Activated T-helper 1 cell treated with anti-CD3 and anti-CD28 coated beads, Interleukin-12 subunit alpha, Interleukin-12 subunit beta, Interleukin-2, Interleukin-4 antibody, amounts not matched to agents 30 ng/mL and 10 ng/mL and 1 ng/mL, durations not matched to agents 14 hours and 24 hours and 36 hours (primary cell): ENCODE results near the gene TEX101. TPM values are rescaled to one million over a fixed set of nuclear protein-coding genes. Genes with fewer than 3 reads are reported as not detected.
"Not testable (repeated sequence)": the region's sequence is repeated elsewhere in the genome, so short reads cannot be mapped to it uniquely, and the experiment has no call there.

ENCODE experiments used
- DNase-seq: peaks from one replicate; pipeline ENCODE4 v3.0.0; 2021; ENCODE audit warnings: low spot score
- H3K27ac Mint-ChIP-seq: one replicate; pipeline ENCODE4 v1.8.0; 2021; ENCODE audit warnings: mild to moderate bottlenecking, mixed read lengths
- H3K27me3 Mint-ChIP-seq: one replicate; pipeline ENCODE4 v1.8.0; 2022; ENCODE audit warnings: mild to moderate bottlenecking, moderate library complexity, mixed read lengths; ENCODE audit not compliant: insufficient read depth
- H3K36me3 Mint-ChIP-seq: one replicate; pipeline ENCODE4 v1.8.0; 2021; ENCODE audit warnings: low read depth, mixed read lengths
- H3K4me1 Mint-ChIP-seq: one replicate; pipeline ENCODE4 v1.8.0; 2021; ENCODE audit warnings: low read depth, mixed read lengths
- H3K4me3 Mint-ChIP-seq: one replicate; pipeline ENCODE4 v1.8.0; 2021; ENCODE audit warnings: mild to moderate bottlenecking, moderate library complexity, mixed read lengths
- H3K9me3 Mint-ChIP-seq: one replicate; pipeline ENCODE4 v1.8.0; 2021; ENCODE audit warnings: mixed read lengths
- intact Hi-C: fragments of 100-400 bp; cut with micrococcal nuclease; formaldehyde crosslinking; loops from one replicate; pipeline ENCODE4 v1.15.1; 2024
- total RNA-seq: library from RNA; stranded (reverse); gene quantifications from 2 replicates; pipeline ENCODE4 v1.2.3, GENCODE V29; 2022

TEX101 gene
- total RNA-seq, 1 donor from 2014 or later: not detected

DNA sequence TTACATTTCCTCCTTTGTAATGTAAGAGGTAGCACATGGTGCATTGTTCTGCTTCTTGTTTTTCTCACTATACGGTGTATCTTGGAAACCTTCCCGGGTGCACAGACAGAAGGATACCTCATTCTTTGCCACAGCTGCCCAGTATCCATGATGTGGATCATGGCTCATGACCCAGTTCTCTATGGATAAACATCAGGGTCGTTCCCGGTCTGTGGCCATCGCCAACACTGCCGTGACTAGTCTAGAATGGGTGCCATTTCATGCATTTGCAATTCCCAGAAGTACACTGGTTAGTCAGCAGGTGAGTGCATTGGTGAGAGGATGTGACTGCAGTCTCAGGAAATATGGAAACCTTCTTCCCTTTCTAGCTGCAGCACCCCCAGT, 23.1 kb upstream of the TEX101 start:
- H3K27ac Mint-ChIP-seq, H3K4me3 Mint-ChIP-seq, DNase-seq: not testable (repeated sequence)

DNA sequence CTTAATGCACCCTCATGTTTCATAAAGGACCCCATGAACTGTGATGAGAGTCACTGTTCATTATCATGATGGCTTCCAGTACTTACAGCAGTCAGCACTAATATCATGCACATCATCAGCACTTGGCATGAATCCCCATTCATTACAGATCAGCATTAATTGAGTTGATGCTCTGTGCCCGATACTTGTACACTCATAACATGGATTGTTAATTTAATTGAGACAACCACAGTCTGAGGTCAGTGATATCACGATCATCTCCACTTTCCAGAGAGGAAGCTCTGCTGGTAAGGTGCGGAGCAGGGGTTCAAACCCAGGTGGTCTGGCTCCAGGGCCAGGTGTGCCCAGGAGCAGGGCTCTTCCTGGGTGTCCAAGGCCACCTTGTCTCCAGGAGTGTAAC, 21.2 kb upstream of the TEX101 start:
- DNase-seq, H3K9me3 Mint-ChIP-seq, H3K4me1 Mint-ChIP-seq, H3K36me3 Mint-ChIP-seq, intact Hi-C loops, H3K4me3 Mint-ChIP-seq, H3K27ac Mint-ChIP-seq, H3K27me3 Mint-ChIP-seq: not testable (repeated sequence)

More for the DNA sequence above, 23.1 kb upstream of the TEX101 start:
- H3K9me3 Mint-ChIP-seq, H3K4me1 Mint-ChIP-seq, H3K27me3 Mint-ChIP-seq, intact Hi-C loops, H3K36me3 Mint-ChIP-seq: not testable (repeated sequence)

DNA sequence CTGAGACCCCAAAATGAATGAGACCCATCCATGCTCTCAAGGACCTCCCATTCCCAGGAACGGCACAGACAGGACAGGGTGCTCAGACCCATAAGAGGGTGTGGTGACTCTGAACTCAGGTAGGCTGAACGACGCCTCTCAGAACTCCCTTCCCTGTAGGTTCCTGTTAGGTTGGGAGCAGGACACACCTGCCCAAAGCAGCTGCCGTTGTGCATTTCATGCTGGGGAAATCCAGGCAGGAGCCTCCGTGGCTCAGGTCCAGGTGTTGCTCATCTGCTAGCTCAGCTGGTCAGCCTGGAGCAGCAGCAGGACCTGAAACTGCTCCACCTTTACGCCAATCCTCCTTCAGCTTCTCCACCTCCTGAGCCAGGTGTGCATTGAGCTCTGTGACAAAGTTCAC, 19.1 kb upstream of the TEX101 start:
- Mint-ChIP-seq H3K36me3 (no peaks in the 10 kb centered on the region), H3K27me3 (peaks cover 2% of the 10 kb centered on the region), H3K27ac (no peak overlapping the region), H3K9me3 (no peaks in the 10 kb centered on the region), H3K4me3 (no peak overlapping the region), H3K4me1 (no peaks in the 10 kb centered on the region)
- intact Hi-C loops: no loop called here
- DNase-seq: no peak

DNA sequence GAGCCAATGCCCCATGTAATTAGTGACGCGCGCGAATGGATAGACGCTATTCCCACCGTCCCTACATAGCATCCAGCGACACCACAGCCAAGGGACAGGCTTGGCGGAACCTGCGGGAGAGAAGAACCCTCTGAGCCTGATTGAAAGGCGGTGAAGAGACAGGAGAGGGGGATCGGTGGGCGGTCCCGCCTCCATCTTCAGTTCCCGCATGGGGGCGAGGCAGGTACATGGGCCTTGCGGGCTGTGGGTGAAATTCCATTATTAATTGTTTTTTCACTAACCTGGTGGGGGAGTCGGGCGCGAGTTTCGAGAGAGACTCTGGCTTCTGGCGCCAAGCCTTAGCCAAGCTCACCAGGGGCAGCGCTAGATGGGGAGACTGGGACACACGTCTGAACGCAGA, 8.4 kb upstream of the TEX101 start:
- no peaks in the 10 kb centered on the region for H3K36me3 Mint-ChIP-seq
- no peaks in the 10 kb centered on the region for H3K4me1 Mint-ChIP-seq
- no peak overlapping the region for H3K4me3 Mint-ChIP-seq
- DNase-seq: no peak
- no peak overlapping the region for H3K27ac Mint-ChIP-seq
- H3K27me3 Mint-ChIP-seq: peaks cover 1% of the 10 kb centered on the region
- H3K9me3 Mint-ChIP-seq: no peaks in the 10 kb centered on the region
- intact Hi-C loops: no loop called here

DNA sequence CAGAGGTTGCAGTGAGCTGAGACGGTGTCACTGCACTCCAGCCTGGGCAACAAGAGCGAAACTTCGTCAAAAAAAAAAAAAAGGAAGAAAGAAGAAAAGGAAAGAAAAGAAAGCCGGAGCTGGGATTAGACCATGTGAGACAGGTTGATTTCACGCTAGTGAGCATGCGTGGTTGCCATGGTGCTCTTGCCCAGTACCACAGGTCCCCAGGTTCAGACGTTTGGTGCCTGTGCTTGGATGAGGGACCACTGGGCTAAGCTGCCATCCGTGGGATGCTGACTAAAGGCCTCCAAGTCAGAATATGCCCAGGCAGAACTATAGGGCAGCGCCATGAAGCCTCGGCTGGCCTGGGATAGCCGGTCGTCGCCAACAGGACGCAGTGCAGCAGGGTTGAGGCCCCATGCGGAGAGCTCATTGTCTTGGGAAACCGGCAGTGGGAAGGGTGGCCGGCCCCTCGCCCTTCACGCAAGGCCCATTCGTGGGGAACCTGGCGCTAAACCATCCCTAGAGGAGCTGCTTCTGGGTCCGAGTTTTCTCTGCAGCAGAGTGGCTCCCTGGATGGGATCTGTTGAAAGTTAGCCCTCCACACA, 7.2 kb upstream of the TEX101 start:
- Mint-ChIP-seq H3K4me3 (no peak overlapping the region), H3K27ac (no peak overlapping the region), H3K9me3 (no peaks in the 10 kb centered on the region), H3K4me1 (no peaks in the 10 kb centered on the region), H3K27me3 (peaks cover 1% of the 10 kb centered on the region), H3K36me3 (no peaks in the 10 kb centered on the region)
- no peak for DNase-seq
- intact Hi-C loops: no loop called here

DNA sequence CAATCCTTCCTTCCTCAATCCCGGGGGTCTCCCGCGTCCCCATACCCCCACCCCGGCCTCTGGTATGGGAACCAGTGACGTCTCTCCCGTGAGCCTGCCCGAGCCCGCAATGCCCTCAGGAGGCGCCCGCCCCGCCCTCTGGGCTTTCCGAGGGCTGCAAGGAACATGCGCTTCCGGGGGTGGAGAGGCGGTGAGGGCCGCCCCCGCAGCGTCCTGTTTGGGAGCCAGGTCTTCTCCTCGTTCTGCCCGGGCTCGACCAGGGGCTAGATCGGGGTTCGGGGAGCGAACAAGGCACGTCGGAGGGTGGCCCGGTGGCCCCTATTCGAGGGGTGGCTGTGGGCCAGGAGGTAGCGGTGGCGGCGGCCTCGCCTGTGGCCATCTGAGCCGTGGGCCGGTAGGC, 6.6 kb upstream of the TEX101 start:
- Mint-ChIP-seq H3K27me3 (peaks cover 1% of the 10 kb centered on the region), H3K4me3 (no peak overlapping the region), H3K36me3 (no peaks in the 10 kb centered on the region), H3K27ac (no peak overlapping the region), H3K9me3 (no peaks in the 10 kb centered on the region), H3K4me1 (no peaks in the 10 kb centered on the region)
- DNase-seq: no peak
- intact Hi-C loops: no loop called here

DNA sequence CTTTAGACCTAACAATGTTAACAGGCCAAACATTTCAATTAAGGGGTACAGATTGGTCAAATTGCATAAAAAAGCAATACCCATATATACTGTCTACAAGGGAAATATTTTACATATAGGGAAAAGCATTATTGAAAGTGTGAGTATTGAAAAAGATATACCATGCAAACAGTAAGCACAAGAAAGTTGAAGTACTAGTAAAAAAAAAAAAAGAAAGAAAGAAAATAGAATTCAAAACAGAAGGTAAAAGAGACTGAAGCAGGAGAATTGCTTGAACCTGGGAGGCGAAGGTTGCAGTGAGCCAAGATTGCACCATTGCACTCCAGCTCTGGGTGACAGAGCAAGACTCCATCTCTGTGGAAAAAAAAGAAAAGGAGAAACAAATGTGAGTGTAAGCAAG, 5.3 kb upstream of the TEX101 start:
- H3K27ac Mint-ChIP-seq: no peak overlapping the region
- no peak overlapping the region for H3K4me3 Mint-ChIP-seq
- no peak for DNase-seq
- intact Hi-C loops: no loop called here
- H3K27me3 Mint-ChIP-seq: peaks cover 1% of the 10 kb centered on the region
- H3K9me3 Mint-ChIP-seq: no peaks in the 10 kb centered on the region
- H3K36me3 Mint-ChIP-seq: no peaks in the 10 kb centered on the region
- H3K4me1 Mint-ChIP-seq: no peaks in the 10 kb centered on the region

DNA sequence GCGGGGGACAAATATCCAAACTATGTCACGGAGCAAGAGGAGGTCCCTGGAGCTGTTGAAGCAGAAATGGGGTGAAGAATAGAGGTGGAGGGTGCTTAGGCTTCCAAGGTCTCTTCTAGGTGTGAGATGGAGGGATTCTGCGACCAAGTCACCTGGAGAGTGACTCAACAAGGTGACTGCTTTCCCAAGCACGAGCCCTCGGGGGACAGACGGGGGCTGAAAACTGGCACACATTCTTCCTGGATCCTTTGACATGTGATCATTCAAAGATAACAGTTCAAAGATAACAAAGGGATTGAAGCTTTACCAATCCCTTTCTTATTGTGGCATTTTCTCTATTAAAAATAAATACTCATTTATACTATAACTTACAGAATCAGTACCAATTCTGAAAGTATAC, 2.2 kb upstream of the TEX101 start:
- intact Hi-C loops: no loop called here
- Mint-ChIP-seq H3K36me3 (no peaks in the 10 kb centered on the region), H3K4me3 (no peak overlapping the region)

DNA sequence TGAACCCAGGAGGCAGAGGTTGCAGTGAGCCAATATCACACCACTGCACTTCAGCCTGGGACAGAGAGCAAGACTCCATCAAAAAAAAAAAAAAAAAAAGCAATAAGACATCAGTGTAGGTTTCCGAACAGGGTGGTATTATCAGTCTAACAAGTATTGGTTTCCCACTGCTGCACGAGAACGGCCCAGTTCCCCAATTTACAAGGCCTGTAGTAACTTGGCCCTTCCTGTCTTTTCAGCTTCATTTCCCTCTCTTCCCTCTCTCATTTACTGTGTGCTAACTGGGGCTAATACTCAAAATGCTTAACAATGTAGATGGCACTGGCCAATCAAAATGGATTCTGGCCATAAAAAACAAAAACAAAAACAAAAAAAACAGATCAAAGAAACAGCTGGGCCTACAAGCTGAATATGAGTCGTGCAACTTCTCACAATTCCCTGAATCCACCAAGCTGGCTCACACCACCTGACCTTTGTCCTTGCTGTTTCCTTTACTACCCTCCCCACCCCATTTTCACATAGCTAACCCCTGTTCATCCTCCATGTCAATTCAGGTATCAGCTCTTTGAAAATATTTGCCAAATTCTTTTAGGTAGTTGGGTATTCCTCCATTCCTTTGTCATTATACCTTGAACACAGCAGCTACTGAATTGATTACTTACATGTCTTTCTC, 2.4 kb downstream of the TEX101 start:
- Mint-ChIP-seq H3K27ac (no peak overlapping the region), H3K27me3 (no peaks in the 10 kb centered on the region), H3K4me3 (no peak overlapping the region), H3K9me3 (no peaks in the 10 kb centered on the region), H3K36me3 (no peaks in the 10 kb centered on the region), H3K4me1 (no peaks in the 10 kb centered on the region)
- no peak for DNase-seq
- intact Hi-C loops: no loop called here

More for the DNA sequence above, 2.2 kb upstream of the TEX101 start:
- H3K27ac Mint-ChIP-seq: no peak overlapping the region
- H3K27me3 Mint-ChIP-seq: no peaks in the 10 kb centered on the region
- no peaks in the 10 kb centered on the region for H3K4me1 Mint-ChIP-seq
- DNase-seq: no peak
- no peaks in the 10 kb centered on the region for H3K9me3 Mint-ChIP-seq

DNA sequence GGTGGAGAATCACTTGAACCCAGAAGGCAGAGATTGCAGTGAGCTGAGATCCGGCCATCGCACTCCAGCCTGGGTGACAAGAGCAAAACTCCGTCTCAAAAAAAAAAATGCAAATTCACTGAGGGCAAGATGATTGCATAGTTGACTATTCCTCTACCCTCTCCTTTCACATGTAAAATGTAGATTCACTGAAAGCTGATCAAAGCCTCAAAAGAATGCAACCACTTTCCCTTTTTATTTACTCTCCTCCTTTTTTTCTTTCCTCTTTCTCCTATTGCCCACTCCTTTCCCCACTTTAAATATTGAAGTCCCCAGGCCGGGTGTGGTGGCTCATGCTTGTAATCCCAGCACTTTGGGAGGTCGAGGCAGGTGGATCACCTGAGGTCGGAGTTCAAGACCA, 6.3 kb downstream of the TEX101 start:
- no peak overlapping the region for H3K4me3 Mint-ChIP-seq
- no peaks in the 10 kb centered on the region for H3K4me1 Mint-ChIP-seq
- no peaks in the 10 kb centered on the region for H3K9me3 Mint-ChIP-seq
- H3K36me3 Mint-ChIP-seq: no peaks in the 10 kb centered on the region
- H3K27me3 Mint-ChIP-seq: peaks cover 7% of the 10 kb centered on the region
- DNase-seq: no peak
- intact Hi-C loops: no loop called here
- no peak overlapping the region for H3K27ac Mint-ChIP-seq

DNA sequence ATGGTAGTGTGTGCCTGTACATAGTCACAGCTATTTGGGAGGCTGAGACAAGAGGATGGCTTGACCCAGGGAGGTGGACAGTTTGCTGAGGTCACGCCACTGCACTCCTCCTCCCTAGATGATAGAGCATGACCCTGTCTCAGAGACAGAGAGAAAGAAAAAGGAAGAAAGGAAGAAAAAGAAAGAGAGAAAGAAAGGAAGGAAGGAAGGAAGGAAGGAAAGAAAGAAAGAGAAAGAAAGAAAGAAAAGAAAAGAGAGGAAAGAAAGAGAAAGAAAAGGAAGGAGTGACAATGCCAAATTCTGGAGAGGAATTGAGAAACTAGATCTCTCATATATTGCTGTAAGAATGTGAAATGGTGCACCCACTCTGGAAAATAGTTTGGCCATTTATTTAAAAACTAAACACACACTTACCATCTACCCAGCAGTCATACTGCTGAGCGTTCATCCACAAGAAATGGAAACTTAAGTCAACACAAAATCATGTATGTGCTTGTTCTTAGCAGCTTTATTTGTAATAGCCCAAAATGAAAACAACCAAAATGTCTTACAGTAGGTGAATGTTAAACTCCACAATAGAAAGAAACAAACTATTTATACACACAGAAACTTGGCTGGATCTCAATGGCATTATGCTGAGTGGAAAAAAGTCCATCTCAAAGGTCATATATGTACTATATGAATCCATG, 7.5 kb downstream of the TEX101 start:
- H3K4me3 Mint-ChIP-seq: no peak overlapping the region
- H3K27me3 Mint-ChIP-seq: peaks cover 12% of the 10 kb centered on the region
- no peaks in the 10 kb centered on the region for H3K4me1 Mint-ChIP-seq
- no peaks in the 10 kb centered on the region for H3K36me3 Mint-ChIP-seq
- DNase-seq: no peak
- intact Hi-C loops: no loop called here
- no peak overlapping the region for H3K27ac Mint-ChIP-seq
- H3K9me3 Mint-ChIP-seq: no peaks in the 10 kb centered on the region

DNA sequence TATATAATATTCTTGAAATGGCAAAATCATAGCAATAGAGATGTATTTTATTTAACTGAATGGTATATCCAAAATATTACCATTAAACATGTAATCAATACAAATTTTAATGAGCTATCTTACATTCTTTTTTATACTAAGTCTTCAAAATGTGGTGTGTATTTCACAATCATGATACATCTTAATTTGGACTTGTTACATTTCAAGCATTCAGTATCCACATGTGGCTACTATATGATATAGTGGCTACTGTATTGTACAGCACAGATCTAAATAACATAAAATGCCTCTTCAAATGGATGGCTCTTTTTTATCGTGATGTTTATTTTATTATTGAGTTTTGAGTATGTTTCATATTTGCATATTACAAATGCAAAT, 8.0 kb downstream of the TEX101 start:
- H3K36me3 Mint-ChIP-seq: no peaks in the 10 kb centered on the region
- DNase-seq: no peak
- no peaks in the 10 kb centered on the region for H3K4me1 Mint-ChIP-seq
- intact Hi-C loops: no loop called here
- no peaks in the 10 kb centered on the region for H3K9me3 Mint-ChIP-seq
- H3K4me3 Mint-ChIP-seq: no peak overlapping the region
- H3K27me3 Mint-ChIP-seq: peaks cover 12% of the 10 kb centered on the region
- no peak overlapping the region for H3K27ac Mint-ChIP-seq

DNA sequence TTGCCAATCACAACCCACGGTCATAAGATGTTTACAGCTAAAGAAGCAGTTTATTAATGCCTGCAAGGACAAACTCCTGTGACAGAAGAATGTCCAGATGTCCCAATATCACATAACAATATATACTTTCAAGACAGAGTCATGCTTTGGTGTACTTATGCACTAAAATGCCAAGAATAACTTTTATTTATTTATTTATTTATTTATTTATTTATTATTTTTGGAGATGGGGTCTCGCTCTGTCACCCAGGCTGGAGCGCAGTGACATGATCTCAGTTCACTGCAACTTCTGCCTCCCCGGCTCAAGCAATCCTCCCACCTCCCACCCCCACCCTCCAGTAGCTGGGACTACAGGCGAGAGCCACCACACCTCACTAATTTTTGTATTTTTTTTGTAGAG, 9.1 kb downstream of the TEX101 start:
- no peak for DNase-seq
- Mint-ChIP-seq H3K36me3 (no peaks in the 10 kb centered on the region), H3K9me3 (no peaks in the 10 kb centered on the region), H3K4me1 (no peaks in the 10 kb centered on the region), H3K4me3 (no peak overlapping the region), H3K27me3 (peaks cover 12% of the 10 kb centered on the region), H3K27ac (no peak overlapping the region)
- intact Hi-C loops: no loop called here
